ENCODE data around the gene FARS2. TPM values are rescaled to one million over a fixed set of nuclear protein-coding genes. Genes with fewer than 3 reads are reported as not detected.

FARS2 gene
- total and polyA plus RNA-seq, 9 of the 15 experiments (the other 6 are each of a cell fraction or from before 2014, with no cell fraction given), result 16.5 to 62.2 (median 27.0) TPM

- POLR2A ChIA-PET, result interaction anchor here (0.6 to 1.0 kb wide), 3 partner anchors 93 to 206 kb away, joined by 3 to 4 read pairs (median 3); no protein-coding TSS in a partner anchor
Observed at GRCh38 chr6:5383856-5384255, 122.5 kb downstream of the FARS2 start.

More at GRCh38 chr6:5383856-5384255, 122.5 kb downstream of the FARS2 start:
- H3K9ac ChIP-seq (ENCODE audit: insufficient read depth in 1 of 2, low read depth in 2 of 2, low read length in 2 of 2), result no peak overlapping the region
- TF ChIP-seq PHF21A (IDR thresholded peaks at IDR 0.05; ENCODE audit: borderline replicate concordance, low read depth) (no peak), CREB3 (tag; conservative IDR thresholded peaks at IDR 0.05; ENCODE audit: low read depth) (no peak), KLF13 (tag; IDR thresholded peaks at IDR 0.05; ENCODE audit: borderline replicate concordance, low read depth) (no peak), ZNF146 (CRISPR knock-in tag; IDR thresholded peaks at IDR 0.05; ENCODE audit: unreplicated experiment) (no peak), TRIM24 (IDR thresholded peaks at IDR 0.05) (no peak), ZBTB49 (CRISPR knock-in tag; IDR thresholded peaks at IDR 0.05; ENCODE audit: borderline replicate concordance) (no peak), PRMT5 (CRISPR knock-in tag; IDR thresholded peaks at IDR 0.05) (no peak), SP1 (CRISPR knock-in tag; IDR thresholded peaks at IDR 0.05) (no peak), HMG20A (CRISPR knock-in tag; conservative IDR thresholded peaks at IDR 0.05) (no peak), CAMTA2 (CRISPR knock-in tag; conservative IDR thresholded peaks at IDR 0.05) (no peak), E2F5 (CRISPR knock-in tag; IDR thresholded peaks at IDR 0.05) (no peak), MECOM (CRISPR knock-in tag; IDR thresholded peaks at IDR 0.05) (no peak), NCOA4 (IDR thresholded peaks at IDR 0.05; ENCODE audit: partially characterized antibody) (no peak), GABPB1 (CRISPR knock-in tag; IDR thresholded peaks at IDR 0.05) (no peak), MED1 (CRISPR knock-in tag; IDR thresholded peaks at IDR 0.05; ENCODE audit: borderline replicate concordance) (no peak), LARP7 (IDR thresholded peaks at IDR 0.05) (no peak)
- no peak overlapping the region for H3K4me3 ChIP-seq
- no peak for FAIRE-seq
- no TSS peak for BruUV-seq (replicated peaks)
- H3K9me3 ChIP-seq (replicated peaks; ENCODE audit: control insufficient read depth, insufficient read depth, low read depth, low read length), result no peaks in the 10 kb centered on the region
- H3K4me1 ChIP-seq (replicated peaks in 1 of 2; ENCODE audit: control insufficient read depth in 2 of 2, insufficient read depth in 2 of 2, low read length in 2 of 2), result no peaks in the 10 kb centered on the region; a peak in 1 of 5 replicates
- H2AFZ ChIP-seq (ENCODE audit: low read depth, low read length), result no peak overlapping the region
- no peak for DNase-seq (ENCODE audit: extremely low read depth in 1 of 4, low spot score in 3 of 4)
- no peak for ATAC-seq
- no peaks in the 10 kb centered on the region; the same call in 1 of the 2 replicates for H4K20me1 ChIP-seq (replicated peaks; ENCODE audit: control insufficient read depth, insufficient read depth, low read length)
- intact Hi-C loops (cut with micrococcal nuclease) (no loop called here), in situ Hi-C loops (cut with MboI) (no loop called here)
- WGBS (ENCODE audit: insufficient coverage, low coverage, missing lambda C conversion rate), result 82% methylated on average over 1 of the region's 1 CpG
- CTCF ChIA-PET (ENCODE audit: low intra/inter-chr PET ratio), result no interaction called here
- no peaks in the 10 kb centered on the region for H3K9me1 ChIP-seq (ENCODE audit: control insufficient read depth, insufficient read depth, low read length)
- no peak overlapping the region for H3K27ac ChIP-seq (ENCODE audit: extremely low read depth, low read depth, low read length)
- H3K4me2 ChIP-seq (ENCODE audit: insufficient read depth, low read length), result no peak overlapping the region
- no peaks in the 10 kb centered on the region for H3K27me3 ChIP-seq (ENCODE audit: control insufficient read depth in 2 of 2, insufficient read depth in 2 of 2, low read length in 2 of 2)
- no peaks in the 10 kb centered on the region; the same call in 2 of the 3 replicates for H3K79me2 ChIP-seq (ENCODE audit: control insufficient read depth, insufficient read depth, low read length)
- H3K36me3 ChIP-seq (ENCODE audit: control insufficient read depth, insufficient read depth, low read length), result no peaks in the 10 kb centered on the region
